Measurements from ENCODE around the gene PKP3.
"Not testable (repeated sequence)": the region's sequence is repeated elsewhere in the genome, so short reads cannot be mapped to it uniquely, and the experiment has no call there.

Gene PKP3

GRCh38 chr11:379205-380094 lies 14.6 kb upstream of the PKP3 start:
- DNase-seq = no peak

DNA sequence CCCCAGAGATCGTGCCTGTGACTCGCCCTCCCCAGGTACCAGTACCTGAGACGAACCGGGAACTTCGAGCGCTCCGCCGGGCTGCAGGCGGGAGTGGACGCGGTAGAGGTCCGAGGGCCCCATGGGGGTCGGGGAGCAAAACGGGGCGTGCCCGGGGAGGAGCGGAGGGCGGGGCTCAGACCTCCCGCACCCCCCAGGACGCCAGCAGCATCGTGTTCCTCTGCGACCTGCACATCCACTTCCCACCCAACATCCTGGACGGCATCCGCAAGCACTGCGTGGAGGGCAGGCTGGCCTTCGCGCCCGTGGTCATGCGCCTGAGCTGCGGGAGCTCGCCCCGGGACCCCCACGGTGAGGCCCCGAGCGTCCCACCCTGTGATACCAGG lies 13.9 kb upstream of the PKP3 start:
- DNase-seq = no peak

GRCh38 chr11:380491-380890 lies 13.5 kb upstream of the PKP3 start:
- DNase-seq = no peak

GRCh38 chr11:380996-381395 lies 13.0 kb upstream of the PKP3 start:
- DNase-seq = no peak

- no peak for DNase-seq
These were observed 12.4 kb upstream of the PKP3 start for GRCh38 chr11:381501-382072.

DNA sequence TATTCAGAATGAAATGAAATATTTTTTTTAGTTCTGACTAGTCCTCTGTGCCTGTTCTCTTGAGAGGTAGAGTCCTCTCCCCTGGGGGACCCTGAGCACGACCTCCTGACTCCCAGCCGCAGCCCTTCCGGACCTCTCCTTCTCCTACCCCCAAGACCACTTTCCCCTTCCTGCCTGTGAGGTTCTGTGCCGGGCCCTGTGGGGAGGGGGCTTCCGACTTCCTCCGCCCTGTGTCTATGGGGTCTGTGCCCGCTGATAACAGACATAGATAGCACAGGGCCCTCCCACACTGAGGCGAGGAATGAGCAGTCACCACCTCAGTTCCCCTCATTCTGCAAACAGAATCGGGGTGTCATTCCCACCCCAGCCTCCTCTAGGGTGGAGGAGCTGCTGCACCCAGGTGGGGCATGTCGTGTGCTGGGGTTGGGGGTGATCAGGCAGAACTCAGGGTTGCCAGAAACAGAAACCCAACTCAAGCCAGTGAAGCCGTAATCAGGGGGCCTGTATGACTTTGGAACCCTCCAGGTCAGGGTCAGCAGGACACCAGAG lies 11.9 kb upstream of the PKP3 start:
- DNase-seq = no peak

DNA sequence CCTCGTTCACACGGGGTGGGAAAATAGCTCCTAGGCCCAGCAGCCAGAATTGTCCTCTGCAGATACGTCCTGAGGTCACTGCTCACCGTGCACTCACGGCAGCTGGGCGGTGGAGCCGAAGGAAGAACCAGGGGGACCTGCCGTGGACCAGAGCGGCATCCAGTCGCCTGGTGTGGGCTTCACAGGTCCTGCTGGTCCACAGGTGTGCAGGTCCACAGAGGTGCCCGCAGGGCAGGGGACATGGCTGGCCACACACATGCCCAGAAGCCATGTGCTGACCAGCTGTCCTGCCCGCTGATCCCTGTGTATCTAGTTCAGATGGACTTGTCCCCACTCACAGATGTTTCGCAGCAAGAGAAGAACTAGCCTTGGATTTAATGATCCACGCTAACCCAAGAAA lies 10.6 kb upstream of the PKP3 start:
- DNase-seq = no peak

- no peak for DNase-seq
These were observed 9.5 kb upstream of the PKP3 start for GRCh38 chr11:384511-384910.

- no peak for DNase-seq
These were observed 8.2 kb upstream of the PKP3 start for GRCh38 chr11:385594-386351.

DNA sequence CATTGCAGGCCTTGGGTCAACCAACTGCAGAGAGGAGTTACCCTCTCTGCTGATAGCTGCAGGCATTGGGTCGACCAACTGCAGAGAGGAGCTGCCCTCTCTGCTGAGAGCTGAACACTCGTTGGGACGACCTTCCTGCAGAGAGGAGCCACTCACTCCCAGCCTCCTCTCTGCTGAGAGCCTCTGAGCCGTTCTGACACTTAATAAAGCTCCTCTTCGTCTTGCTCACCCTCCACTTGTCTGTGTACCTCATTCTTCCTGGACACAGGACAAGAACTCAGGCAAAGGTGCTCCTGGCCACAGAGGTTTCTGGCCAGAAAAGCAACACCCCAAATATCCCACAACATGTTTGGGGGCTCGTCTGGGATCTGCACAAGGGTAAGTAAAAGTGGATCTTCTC lies 7.5 kb upstream of the PKP3 start:
- DNase-seq = no peak

GRCh38 chr11:387193-387793 lies 6.7 kb upstream of the PKP3 start:
- DNase-seq = no peak

- not testable (repeated sequence) for DNase-seq
These were observed 4.6 kb upstream of the PKP3 start for GRCh38 chr11:389369-389768.

DNA sequence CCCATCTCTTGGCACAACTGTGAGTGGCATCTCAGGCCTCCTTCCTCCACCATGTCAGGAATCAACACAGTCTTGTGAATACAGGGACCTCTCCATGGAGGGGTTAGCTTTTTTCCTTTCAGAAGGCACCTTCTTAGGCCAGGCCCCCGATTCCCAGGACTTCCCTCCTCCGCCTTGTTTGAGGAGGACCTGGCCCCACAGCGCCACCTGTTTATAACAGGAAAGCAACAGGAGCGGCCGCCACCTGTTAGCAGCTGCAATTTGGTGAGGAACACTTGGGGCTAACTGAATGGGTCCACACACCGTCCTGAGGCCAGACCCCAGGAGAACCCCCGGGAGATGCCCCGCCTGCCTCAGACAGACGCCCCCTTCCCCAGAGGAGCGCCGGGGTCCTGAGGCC lies 3.8 kb upstream of the PKP3 start:
- DNase-seq = no peak

GRCh38 chr11:391117-392017 lies 2.6 kb upstream of the PKP3 start:
- no peak for DNase-seq

DNA sequence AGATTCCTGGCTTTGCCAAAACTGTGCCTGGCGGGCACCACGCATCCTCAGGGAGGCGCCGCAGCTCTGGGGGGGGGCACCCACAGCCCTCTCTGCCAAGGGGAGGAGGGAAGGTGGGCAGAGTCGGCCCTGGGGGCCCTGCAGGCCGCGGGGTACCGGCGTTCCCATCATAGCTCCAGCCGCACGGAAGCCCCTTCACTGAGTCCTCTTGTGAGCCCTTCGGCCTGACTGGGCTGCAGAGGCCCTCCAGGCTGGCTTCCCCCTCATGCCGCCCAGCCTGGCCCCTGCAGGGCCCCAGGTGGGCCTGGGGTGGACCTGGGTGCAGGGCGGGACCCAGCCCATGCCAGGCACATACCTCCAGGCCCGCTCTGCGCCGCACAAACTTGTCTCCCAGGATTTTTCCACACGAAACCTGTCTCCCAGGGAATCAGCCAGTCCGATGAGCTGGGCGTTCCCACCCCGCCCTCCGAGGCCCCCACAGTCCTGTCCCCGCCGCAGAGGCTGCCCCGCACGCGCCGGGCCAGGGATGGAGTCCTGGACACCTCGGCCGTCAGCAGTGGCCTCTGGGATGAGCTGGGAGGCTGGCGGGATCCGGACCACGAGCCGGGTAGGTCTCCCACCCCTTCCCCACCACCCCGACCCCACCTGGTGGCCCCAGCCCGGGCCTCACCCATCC lies 1.8 kb upstream of the PKP3 start:
- no peak for DNase-seq

GRCh38 chr11:393219-394033 lies 583 bp upstream of the PKP3 start:
- no peak for DNase-seq

DNA sequence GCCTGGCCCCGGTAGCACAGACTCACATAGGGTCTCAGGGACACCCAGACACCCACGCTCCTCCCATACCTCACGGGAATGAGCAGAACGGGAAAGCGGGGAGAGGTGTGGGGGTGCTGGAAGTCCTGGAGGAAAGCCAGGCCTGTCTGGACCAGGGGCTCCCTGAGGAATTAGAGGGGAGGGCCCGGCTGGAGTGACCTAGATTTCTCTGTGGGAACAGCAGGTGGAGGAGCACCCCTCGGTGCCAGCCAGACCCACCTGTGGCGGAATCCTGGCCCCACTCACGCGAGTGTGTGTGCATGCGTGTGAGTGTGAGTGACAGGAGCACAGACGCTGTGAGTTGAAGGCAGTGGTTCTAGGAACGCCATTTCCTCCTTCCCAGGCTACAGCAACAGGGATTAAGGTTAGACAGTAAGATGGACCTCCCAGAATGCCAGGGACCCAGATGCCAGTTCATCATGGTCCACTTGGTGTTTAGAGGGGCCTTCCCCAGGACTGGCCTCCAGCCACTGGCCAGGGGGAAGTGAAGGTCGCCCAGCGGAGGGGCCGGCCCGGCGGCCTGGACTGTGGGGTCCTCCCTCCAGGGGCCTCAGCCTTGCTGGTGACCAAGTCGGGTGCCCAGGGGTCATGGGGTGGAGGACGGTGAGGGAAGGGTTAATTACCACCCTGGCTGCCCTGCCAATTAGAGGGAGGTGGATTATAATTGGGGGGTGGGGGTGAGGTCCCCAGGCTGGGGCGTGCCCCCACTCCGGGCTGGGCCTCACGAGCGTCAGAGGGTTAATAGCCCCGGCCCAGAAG lies 1.0 kb downstream of the PKP3 start:
- no peak for DNase-seq

DNA sequence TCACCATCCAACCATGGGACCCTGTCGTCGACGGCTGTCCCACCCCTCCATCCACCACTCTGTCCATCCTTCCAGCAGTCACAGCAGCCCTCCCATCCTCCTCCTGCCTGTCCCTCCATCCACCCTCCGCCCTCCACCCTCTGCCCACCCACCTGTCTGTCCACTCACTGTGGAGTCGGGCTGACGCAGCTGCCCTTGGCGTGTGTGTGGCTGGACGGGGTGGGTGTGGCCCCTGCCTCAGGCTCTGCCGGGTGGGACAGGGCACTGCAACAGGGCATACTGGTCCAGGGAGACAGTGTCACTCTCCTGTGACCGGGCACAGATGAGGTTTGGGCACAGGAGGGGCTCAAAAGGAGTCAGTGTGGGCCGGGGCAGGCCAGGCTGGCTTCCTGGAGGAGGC lies 1.9 kb downstream of the PKP3 start:
- DNase-seq = no peak

GRCh38 chr11:396511-396947 lies 2.5 kb downstream of the PKP3 start:
- DNase-seq = no peak

Data from effector CD8-positive, alpha-beta T cell (primary cell).